HCT116 (cell line): ENCODE measurements around the gene PTDSS2. TPM values are rescaled to one million over a fixed set of nuclear protein-coding genes. Genes with fewer than 3 reads are reported as not detected.

Experiments
- ATAC-seq: fragments of 200-7000 bp; cut with Tn5 transposase; 2 replicates; pipeline ENCODE4 v1.9.1; 2020; ENCODE audit warnings: mild to moderate bottlenecking, moderate library complexity
- BruUV-seq: library from RNA; stranded (reverse); fragments of 400-500 nt; replicated peaks from 2 replicates; lab custom pipeline; 2021; lab: Mats Ljungman, UMichigan
- CTCF ChIA-PET: fragments of 300-600 bp; sonication (Branson Sonifier 250); formaldehyde crosslinking; loops from one replicate; lab custom pipeline; 2021; ENCODE audit warnings: antibody characterized with exemption; lab: Charles Lee
- POLR2A ChIA-PET: fragments of 300-600, 350-600 bp; sonication (Branson Sonifier 250); formaldehyde crosslinking; loops from one replicate; lab custom pipeline; 2021; ENCODE audit warnings: antibody characterized with exemption; lab: Charles Lee
- RAD21 ChIA-PET, 2 experiments: fragments of 300-600 bp; sonication (Branson Sonifier 250); formaldehyde crosslinking; loops; one replicate each; lab custom pipeline; 2023; ENCODE audit warnings: low total read pairs in 2 of 2; ENCODE audit not compliant: uncharacterized antibody in 2 of 2, unreplicated experiment in 2 of 2, low non-redundant PET in 1 of 2; lab: Charles Lee
- DNase-seq: peaks from one replicate; pipeline ENCODE4 v3.0.0-alpha.2; 2010; ENCODE audit warnings: low read depth, low spot score
- H2AFZ ChIP-seq: fragments of 200-600 bp; shearing (Covaris generic), sonication (generic); 2 replicates; pipeline ENCODE4 v1.6.1; 2017; ENCODE audit warnings: low read depth, mixed run types, mixed read lengths, antibody characterized with exemption, low read length; ENCODE audit not compliant: poor library complexity, severe bottlenecking
- H3K27ac ChIP-seq: 2 replicates; pipeline ENCODE4 v1.5.1; 2012; ENCODE audit warnings: low read depth, low read length
- H3K27me3 ChIP-seq: fragments of 200-600 bp; sonication (generic); 2 replicates; pipeline ENCODE4 v1.6.1; 2016; ENCODE audit warnings: mixed run types, low read length, mixed read lengths; ENCODE audit not compliant: insufficient read depth
- H3K36me3 ChIP-seq, 2 experiments: fragments of 200-500 bp in 1 of 2; fragments of 200-600 bp in 1 of 2; sonication (Bioruptor generic) in 1 of 2; sonication (generic) in 1 of 2; 2 replicates each; pipeline versions ENCODE4 v1.5.1 to v1.6.1; 2014 to 2016; ENCODE audit warnings: low read length in 2 of 2, inconsistent platforms in 1 of 2, mixed read lengths in 1 of 2, mixed run types in 1 of 2; ENCODE audit not compliant: insufficient read depth in 2 of 2, control insufficient read depth in 1 of 2
- H3K4me1 ChIP-seq, 2 experiments: fragments of 200-600 bp in 1 of 2; sonication (generic) in 1 of 2; 2 replicates each; pipeline versions ENCODE4 v1.5.1 to v1.6.1; 2012 to 2017; ENCODE audit warnings: low read length in 2 of 2, inconsistent platforms in 1 of 2, mild to moderate bottlenecking in 1 of 2, mixed read lengths in 1 of 2, mixed run types in 1 of 2, moderate library complexity in 1 of 2; ENCODE audit not compliant: insufficient read depth in 2 of 2, control insufficient read depth in 1 of 2
- H3K4me2 ChIP-seq: fragments of 200-600 bp; sonication (generic); 2 replicates; pipeline ENCODE4 v1.6.1; 2017; ENCODE audit warnings: mixed run types, low read length, mixed read lengths
- H3K4me3 ChIP-seq, 2 experiments: fragments of 200-600 bp in 1 of 2; sonication (generic) in 1 of 2; replicated peaks in 1 of 2; 2 replicates each; pipeline ENCODE4 v1.5.1; 2011 to 2016; ENCODE audit warnings: low read length in 2 of 2, control low read depth in 1 of 2, low read depth in 1 of 2, mild to moderate bottlenecking in 1 of 2, mixed read lengths in 1 of 2, mixed run types in 1 of 2
- H3K79me2 ChIP-seq: fragments of 200-600 bp; sonication (generic); 2 replicates; pipeline ENCODE4 v1.6.1; 2017; ENCODE audit warnings: mild to moderate bottlenecking, mixed run types, low read length, moderate library complexity, mixed read lengths; ENCODE audit not compliant: insufficient read depth
- H3K9ac ChIP-seq: fragments of 200-600 bp; sonication (generic); 2 replicates; pipeline ENCODE4 v1.6.1; 2016; ENCODE audit warnings: low read length, mixed read lengths
- H3K9me2 ChIP-seq: fragments of 200-600 bp; sonication (generic), shearing (Covaris generic); 2 replicates; pipeline ENCODE4 v1.6.1; 2017; ENCODE audit warnings: mixed run types, mild to moderate bottlenecking, moderate library complexity; ENCODE audit not compliant: insufficient read depth
- H3K9me3 ChIP-seq, 2 experiments: fragments of 200-500 bp in 1 of 2; fragments of 200-600 bp in 1 of 2; sonication (Bioruptor generic) in 1 of 2; sonication (generic) in 1 of 2; 2 replicates each; pipeline ENCODE4 v1.6.1; 2014 to 2017; ENCODE audit warnings: low read length in 2 of 2, mixed read lengths in 2 of 2, inconsistent platforms in 1 of 2, low read depth in 1 of 2, mild to moderate bottlenecking in 1 of 2, mixed run types in 1 of 2, moderate library complexity in 1 of 2; ENCODE audit not compliant: control insufficient read depth in 1 of 2, insufficient read depth in 1 of 2
- H4K20me1 ChIP-seq: fragments of 200-600 bp; sonication (generic), shearing (Covaris generic); 2 replicates; pipeline ENCODE4 v1.6.1; 2017; ENCODE audit warnings: mixed run types, mild to moderate bottlenecking, moderate library complexity; ENCODE audit not compliant: insufficient read depth
- EGR1 ChIP-seq: IDR thresholded peaks from 2 replicates; pipeline ENCODE4 v1.6.1; 2012; ENCODE audit warnings: low read depth
- RAD21 ChIP-seq: IDR thresholded peaks from 2 replicates; pipeline ENCODE4 v1.6.1; 2012; ENCODE audit warnings: low read depth, mild to moderate bottlenecking
- ZNF274 ChIP-seq: fragments of 200-500 bp; sonication (Bioruptor generic); IDR thresholded peaks from 2 replicates; pipeline ENCODE4 v1.6.1; 2014; ENCODE audit warnings: mild to moderate bottlenecking, low read depth, low read length, inconsistent platforms
- intact Hi-C: fragments of 100-400 bp; cut with micrococcal nuclease; formaldehyde crosslinking; loops from 2 replicates; pipeline ENCODE4 v1.10.0; 2022
- total RNA-seq: library from RNA; stranded (reverse); gene quantifications from one replicate; pipeline ENCODE4 v1.2.1, GENCODE V29; 2021; ENCODE audit not compliant: unreplicated experiment

Gene PTDSS2
- total RNA-seq, 1 experiment from 2014 or later: 40.1 TPM

DNA sequence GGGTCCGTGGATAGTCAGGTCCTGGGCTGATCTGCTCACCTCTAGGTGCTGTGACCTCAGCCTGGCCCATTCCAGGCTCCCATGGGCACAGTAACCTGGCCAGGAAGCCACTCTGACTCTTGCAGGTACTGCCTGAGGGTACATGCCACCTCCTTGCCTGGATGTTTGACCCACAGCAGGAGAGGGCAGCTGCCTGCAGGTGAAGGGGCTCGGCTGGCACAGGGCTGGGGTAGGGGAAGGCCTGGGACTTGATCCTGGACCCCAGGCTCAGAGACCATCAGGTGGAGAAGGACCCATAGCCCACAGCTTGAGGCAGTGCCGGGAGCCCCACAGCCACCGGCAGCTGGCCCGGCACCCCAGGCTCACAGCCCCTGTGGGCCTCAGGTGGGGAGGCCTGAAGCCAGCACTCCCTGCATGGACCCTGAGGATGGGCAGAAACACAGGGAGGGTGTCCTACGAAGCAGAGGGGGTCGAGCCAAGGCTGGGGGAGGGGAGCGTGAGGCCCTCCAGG, 89.9 kb downstream of the PTDSS2 start:
- no TSS peak for BruUV-seq
- POLR2A ChIA-PET: no interaction called here
- Histone ChIP-seq H3K9me2 (no peaks in the 10 kb centered on the region), H3K4me1 (peaks cover 9 to 24% of the 10 kb centered on the region in 2 experiments; a peak in 3 of 4 replicates), H3K27ac (no peak overlapping the region), H2AFZ (no peak overlapping the region), H3K4me3 (no peak overlapping the region), H3K9me3 (no peaks in the 10 kb centered on the region), H3K4me2 (no peak overlapping the region), H4K20me1 (no peaks in the 10 kb centered on the region), H3K36me3 (no peaks in the 10 kb centered on the region), H3K79me2 (peaks cover 7% of the 10 kb centered on the region; the same call in 1 of the 2 replicates), H3K27me3 (no peaks in the 10 kb centered on the region), H3K9ac (no peak overlapping the region)
- DNase-seq (no peak), ATAC-seq (no peak)
- CTCF ChIA-PET: no interaction called here
- TF ChIP-seq ZNF274 (no peak), EGR1 (no peak), RAD21 (no peak)
- RAD21 ChIA-PET: no interaction called here
- intact Hi-C loops: no loop called here

Other genes starting within 250 kb of the PTDSS2 start
- 49.1 TPM for gene BET1L, start 242.9 kb upstream of the PTDSS2 start, total RNA-seq
- gene RIC8A, start 242.6 kb upstream of the PTDSS2 start, total RNA-seq: 75.2 TPM
- gene SIRT3, start 213.9 kb upstream of the PTDSS2 start, total RNA-seq: 17.9 TPM
- 179 TPM for gene PSMD13, start 213.3 kb upstream of the PTDSS2 start, total RNA-seq
- not detected for gene NLRP6, start 171.9 kb upstream of the PTDSS2 start, total RNA-seq
- gene PGGHG, start 161.2 kb upstream of the PTDSS2 start, total RNA-seq: 57.5 TPM
- gene IFITM5, start 150.8 kb upstream of the PTDSS2 start, total RNA-seq: not detected
- 106 TPM for gene IFITM2, start 142.5 kb upstream of the PTDSS2 start, total RNA-seq
- gene IFITM1, start 136.2 kb upstream of the PTDSS2 start, total RNA-seq: 6.1 TPM
- gene IFITM3, start 129.4 kb upstream of the PTDSS2 start, total RNA-seq: 380 TPM
- gene B4GALNT4, start 80.8 kb upstream of the PTDSS2 start, total RNA-seq: 54.3 TPM
- 157 TPM for gene PKP3, start 56.1 kb upstream of the PTDSS2 start, total RNA-seq
- 85.6 TPM for gene SIGIRR, start 35.3 kb upstream of the PTDSS2 start, total RNA-seq
- 70.3 TPM for gene ANO9, start 8.3 kb upstream of the PTDSS2 start, total RNA-seq
- gene RNH1, start 57.0 kb downstream of the PTDSS2 start, total RNA-seq: 120 TPM
- gene HRAS, start 85.3 kb downstream of the PTDSS2 start, total RNA-seq: 104 TPM
- 9.1 TPM for gene LRRC56, start 87.2 kb downstream of the PTDSS2 start, total RNA-seq
- 9.5 TPM for gene LMNTD2, start 110.5 kb downstream of the PTDSS2 start, total RNA-seq
- 35.9 TPM for gene RASSF7, start 110.7 kb downstream of the PTDSS2 start, total RNA-seq
- gene PHRF1, start 126.2 kb downstream of the PTDSS2 start, total RNA-seq: 45.5 TPM
- 15.2 TPM for gene IRF7, start 165.7 kb downstream of the PTDSS2 start, total RNA-seq
- not detected for gene CDHR5, start 174.7 kb downstream of the PTDSS2 start, total RNA-seq
- not detected for gene SCT, start 176.9 kb downstream of the PTDSS2 start, total RNA-seq
- 2.4 TPM for gene DRD4, start 187.0 kb downstream of the PTDSS2 start, total RNA-seq
- 33.9 TPM for gene DEAF1, start 244.9 kb downstream of the PTDSS2 start, total RNA-seq
- 18.4 TPM for gene TMEM80, start 245.5 kb downstream of the PTDSS2 start, total RNA-seq